ENCODE data around the gene CPB2.

Gene CPB2, protein sequence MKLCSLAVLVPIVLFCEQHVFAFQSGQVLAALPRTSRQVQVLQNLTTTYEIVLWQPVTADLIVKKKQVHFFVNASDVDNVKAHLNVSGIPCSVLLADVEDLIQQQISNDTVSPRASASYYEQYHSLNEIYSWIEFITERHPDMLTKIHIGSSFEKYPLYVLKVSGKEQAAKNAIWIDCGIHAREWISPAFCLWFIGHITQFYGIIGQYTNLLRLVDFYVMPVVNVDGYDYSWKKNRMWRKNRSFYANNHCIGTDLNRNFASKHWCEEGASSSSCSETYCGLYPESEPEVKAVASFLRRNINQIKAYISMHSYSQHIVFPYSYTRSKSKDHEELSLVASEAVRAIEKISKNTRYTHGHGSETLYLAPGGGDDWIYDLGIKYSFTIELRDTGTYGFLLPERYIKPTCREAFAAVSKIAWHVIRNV
- total RNA-seq, result 0 to 0.39 (median 0) reads per million in 3 experiments

- DNase-seq, result no peak
Measured at GRCh38 chr13:46104868-46105267, at the start of gene CPB2. Gene CPB2 (minus strand): TSS chr13:46105033. CDS start chr13:46105009, 24 bp downstream.

DNA sequence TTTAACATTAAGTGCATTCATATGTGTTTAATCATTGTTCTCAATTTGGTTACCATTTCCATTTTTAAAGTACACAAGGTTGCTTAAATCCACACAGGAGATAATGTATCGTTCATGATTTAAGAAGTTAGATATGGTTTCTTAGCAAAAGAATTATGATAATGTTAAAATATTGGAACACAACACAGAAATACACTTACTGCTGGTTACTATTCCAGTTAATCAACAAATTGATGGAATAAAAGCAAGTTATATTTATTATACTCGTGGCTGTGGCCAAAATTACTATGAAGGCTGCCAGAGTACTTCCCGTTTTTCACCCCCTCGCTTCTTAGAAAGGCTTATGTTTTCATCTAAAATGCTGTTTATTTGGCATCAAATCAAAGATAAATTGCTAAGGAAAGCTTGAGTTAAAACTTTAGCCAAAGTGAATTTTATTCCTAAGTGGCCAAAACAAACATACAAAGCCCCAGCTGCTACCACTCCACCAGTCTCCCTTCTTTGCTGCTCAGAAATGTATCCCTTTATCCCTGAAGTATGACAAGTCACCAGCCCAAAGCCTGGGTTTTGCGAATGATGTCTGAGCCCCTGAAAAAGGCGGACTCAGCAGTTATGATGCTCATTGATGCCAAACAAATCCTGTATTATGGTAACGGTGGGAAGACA is 49.4 kb upstream of the CPB2 start:
- DNase-seq, result no peak

DNA sequence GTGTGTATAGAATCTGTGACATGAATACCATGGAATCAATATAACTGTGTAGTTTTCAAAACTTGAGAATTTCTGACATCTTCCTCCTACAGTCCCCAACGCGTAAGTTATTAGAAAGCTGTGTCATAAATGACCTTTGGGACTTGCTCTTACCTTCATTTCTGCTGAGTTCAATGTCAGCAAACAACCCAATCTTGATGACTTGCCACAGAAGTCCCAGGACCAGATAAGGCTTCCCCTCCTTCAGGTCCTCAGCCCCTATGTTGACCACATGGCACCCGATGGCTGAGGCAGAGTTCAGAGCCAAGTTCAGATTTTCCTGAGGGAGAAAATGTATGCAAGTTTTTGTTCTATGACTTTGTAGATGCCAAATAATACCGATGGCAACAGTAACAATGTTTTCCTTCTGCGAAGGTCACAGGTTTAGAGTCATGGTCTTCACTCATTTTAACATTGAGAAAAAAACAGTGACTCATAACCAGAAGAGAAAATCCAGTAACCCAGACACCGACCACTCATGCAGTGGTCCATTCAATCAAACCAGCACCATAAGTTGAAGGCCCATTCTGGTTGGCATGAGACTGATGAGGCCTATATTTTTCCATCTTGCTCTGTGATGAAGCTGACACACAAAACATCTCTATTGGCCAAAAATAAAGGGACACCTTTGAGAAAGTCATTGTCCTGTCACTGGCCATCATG is 47.9 kb upstream of the CPB2 start:
- no peak for DNase-seq

DNA sequence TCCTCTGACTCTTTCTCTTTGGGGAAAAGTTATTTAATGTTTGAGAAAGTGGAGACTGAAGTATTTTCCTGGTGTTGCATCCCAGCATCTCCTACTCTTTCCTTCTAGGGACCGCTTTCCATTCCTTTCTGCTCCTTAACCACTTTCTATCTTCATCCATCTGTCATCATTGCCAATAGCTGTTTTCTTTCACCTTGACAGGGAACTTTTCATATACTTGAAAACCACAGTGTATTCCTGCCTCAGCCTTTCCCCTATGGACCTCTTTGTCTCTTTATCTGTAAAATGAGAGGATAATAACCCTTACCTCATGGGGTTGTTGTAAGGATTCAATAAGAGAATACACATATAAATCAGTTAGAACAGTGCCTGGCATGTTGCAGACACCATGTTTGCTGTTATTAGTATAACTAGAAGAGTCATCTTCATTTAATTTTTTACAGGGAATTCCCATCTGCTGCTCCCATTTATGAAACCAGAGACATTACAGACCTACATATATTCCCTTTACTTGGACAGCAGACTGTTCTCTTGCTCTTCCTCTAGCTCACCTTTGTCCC is 45.4 kb upstream of the CPB2 start:
- no peak for DNase-seq

DNA sequence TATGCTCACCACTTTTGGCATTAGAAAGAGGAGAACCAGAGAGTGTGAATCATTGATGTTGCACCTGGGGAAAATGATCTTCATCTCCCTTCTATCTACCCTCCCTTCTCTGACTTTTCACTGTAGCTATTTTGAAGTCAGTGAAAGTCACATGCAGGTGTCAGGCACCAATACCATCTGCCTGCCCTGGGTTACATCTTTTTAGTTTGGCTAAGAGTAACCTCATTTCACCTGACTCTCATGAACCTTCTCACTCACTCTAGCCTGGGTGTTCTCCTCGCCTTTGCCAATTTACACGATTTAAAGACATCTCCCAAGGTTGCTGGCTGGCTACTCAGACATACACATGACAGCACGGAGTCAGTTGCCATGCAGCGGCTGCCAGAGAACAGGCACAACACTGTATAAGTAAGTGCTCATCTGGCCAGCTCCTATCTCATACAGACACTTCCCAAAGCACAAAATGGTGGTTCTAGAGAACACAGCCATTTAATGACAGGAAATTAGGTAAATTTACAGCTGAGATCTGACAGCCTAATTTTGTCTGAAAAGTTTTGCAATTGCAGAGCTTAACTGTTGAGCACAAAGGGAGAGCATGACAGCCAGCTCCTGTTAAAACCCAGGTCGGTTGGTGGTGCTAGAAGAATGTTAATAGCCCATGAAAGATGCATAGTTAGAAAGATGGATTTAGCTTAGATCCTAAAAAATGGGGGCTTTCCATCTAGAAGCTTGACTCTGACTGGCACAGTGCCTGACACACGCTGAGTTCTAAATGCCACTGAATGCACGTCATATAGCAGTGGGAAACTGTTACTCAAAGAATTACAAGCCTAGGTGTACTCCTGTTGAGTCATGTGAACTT is 44.7 kb upstream of the CPB2 start:
- no peak for DNase-seq

- DNase-seq, result no peak
Measured at GRCh38 chr13:46146898-46147297, 42.1 kb upstream of the CPB2 start.

DNA sequence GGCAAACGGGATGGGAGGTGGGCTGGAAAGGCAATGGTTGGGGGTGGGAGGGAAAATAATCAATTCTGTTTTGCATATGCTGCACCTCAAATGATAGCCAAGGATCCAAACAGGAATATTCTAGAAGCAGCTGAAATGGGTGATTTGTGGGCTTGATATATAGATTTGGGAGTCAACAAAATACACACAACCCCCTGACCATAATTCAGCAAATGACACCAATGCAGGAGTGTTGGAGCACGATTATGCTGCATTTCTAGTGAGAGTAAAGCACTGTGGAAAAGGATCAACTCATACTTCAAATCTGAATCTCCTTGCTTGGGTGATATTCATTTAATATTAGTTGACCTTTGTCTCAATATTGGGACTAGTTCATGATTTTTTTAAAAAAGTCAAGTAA is 41.1 kb upstream of the CPB2 start:
- DNase-seq, result no peak

GRCh38 chr13:46145135-46145534 is 40.3 kb upstream of the CPB2 start:
- no peak for DNase-seq

DNA sequence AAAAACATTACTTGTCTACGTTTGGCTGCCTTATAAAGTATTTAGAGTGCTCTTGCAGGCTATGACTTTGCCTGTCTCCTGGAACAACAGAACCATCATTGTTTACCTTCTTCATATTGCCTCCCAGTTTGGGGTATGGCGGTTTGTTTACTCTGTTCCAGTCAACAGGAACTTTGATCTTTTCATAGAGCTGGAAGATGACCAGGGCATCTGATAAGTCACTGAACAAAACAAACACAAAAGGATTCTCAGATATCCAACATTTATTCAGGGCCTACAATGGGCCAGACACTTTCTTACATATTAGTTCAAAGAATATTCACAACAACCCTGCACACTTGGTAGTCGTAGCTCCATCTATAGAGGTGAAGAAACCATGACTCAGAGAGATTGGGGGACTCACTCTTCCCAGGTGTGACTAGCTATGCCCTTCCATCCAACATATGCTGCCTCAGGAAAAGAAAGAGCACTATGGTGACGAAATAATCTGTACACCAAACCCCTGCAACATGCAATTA is 38.4 kb upstream of the CPB2 start:
- DNase-seq, result no peak

DNA sequence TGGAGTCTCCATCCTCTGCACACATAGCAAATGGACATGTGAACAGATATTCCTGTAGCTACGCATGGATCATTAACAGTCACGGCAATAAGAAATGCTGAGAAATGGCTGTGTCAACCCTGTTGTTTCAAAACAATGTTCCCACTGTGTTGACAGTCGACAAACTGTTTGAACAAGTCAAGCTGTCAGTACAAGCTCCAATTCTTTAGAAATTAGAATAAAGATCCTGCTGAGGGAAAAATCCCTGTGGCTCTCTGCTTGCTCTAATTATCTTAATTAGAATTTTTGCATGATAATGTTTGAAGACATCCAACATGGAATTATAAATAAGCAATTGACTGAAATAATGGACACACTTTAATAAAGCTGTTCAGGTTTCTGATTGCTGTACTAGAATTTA is 37.9 kb upstream of the CPB2 start:
- DNase-seq, result no peak

DNA sequence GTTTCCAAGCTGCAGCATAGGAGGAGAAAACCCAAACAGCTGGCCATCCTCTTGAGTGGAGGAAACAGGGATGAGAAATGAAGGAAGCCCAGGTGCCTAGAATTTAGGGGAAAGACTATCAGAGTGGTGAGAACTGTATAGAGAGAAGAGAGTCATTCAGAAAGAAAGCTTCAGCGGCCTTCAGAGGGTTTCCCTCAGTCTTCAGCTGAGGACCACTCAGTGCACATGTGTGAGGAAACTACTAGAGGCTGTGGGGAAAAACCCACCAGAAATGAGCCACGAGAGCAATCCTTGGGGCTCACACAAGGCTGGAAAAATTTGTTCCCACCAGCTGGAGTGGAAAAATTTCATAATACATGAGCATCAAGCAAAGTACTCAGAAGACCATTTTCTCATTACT is 35.2 kb upstream of the CPB2 start:
- DNase-seq, result no peak

DNA sequence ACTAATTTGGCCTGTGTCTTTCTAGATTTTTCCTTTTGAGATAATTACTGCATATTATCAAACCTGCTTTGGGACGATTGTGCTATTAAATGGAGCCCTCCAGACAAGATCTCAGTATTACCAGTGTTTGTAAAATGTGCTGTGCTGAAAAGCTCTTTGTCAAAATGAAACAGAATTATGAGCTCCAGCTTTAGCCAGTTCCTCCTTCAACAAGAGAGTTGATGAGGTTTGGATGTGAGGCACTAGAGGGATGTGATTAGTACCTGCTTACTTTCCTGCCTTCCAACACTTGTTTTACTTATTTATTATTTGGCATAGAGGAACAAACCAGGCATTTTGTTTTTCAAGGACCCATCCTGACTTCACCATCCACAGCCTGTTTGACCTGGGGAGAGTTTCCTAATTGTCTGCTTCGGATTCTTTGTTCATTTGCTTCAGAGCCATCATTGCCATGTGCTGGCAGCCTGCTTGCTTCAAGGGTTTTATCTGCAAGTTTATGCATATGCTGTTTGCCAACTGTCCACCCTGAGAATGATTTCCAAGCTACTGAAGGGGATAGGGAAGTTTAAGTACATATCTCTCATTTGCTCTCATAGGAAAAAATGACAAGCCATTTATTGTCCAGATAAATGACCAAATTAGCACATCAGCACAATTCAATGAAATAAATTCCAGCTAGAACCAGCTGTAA is 32.9 kb upstream of the CPB2 start:
- DNase-seq, result no peak

GRCh38 chr13:46136688-46137087 is 31.9 kb upstream of the CPB2 start:
- DNase-seq, result no peak

- no peak for DNase-seq
Measured at GRCh38 chr13:46134961-46135522, 30.2 kb upstream of the CPB2 start.

DNA sequence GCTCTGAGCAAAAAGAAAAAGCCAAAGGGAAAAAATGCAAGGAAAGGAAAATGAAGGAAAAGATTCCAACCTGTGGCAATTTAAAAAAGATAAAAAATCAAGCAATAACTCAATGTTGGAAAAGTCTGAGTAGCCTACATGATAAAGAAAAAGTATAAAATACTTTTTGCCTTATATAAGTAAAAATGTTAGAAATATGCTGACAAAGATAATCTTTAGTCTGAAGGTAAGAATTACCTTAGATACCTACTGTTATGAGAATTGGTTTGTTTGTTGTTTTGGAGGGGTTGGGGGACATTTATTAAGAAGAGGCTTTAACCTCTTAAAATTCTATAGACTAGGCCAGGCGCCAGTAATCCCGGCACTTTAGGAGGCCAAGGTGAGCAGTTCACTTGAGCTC is 29.7 kb upstream of the CPB2 start:
- DNase-seq, result no peak

- DNase-seq, result no peak
Measured at GRCh38 chr13:46132109-46132508, 27.3 kb upstream of the CPB2 start.

DNA sequence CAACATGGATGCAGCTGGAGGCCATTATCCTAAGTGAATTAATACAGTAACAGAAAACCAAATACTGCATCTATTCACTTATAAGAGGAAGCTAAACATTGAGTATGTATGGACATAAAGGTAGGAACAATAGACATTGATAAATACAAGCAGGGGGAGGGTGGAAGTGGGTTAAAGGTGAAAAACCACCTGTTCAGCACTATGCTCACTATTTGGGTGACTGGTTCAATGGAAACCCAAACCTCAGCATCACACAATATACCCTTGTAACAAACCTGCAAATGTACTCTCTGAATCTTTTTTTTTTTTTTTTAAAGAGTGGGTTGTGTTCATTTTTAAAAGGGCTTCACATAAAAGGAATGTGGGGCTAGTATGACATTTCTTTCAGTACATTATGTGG is 26.9 kb upstream of the CPB2 start:
- no peak for DNase-seq

DNA sequence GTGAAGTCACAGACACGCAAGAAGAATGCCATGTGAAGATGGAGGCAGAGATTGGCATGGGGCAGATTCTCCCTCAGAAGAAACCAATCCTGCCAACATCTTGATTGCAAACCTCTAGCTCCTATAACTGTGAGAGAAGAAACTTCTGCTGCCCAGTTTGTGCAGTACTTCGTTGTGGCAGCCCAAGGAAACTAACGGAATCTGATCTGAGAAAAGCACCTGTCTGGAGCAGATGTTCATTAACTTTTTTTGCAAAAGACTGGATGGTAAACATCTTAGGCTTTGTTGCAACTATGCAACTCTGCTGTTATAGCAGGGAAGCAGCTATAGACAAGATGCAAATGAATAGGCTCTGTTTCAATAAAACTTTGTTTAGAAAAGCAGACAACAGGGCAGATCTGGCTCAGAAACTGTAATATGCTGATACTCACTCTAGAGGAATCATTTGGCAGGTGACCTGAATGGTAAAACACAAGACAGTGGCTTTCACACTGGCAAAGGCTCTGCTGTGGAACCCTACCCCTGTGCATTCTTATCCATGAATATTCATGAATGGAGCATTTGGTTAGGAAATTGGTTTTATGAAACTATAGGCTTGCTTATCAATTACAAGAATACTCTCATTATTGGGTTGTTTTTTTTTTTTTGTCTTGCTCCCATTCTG is 25.3 kb upstream of the CPB2 start:
- DNase-seq, result no peak

DNA sequence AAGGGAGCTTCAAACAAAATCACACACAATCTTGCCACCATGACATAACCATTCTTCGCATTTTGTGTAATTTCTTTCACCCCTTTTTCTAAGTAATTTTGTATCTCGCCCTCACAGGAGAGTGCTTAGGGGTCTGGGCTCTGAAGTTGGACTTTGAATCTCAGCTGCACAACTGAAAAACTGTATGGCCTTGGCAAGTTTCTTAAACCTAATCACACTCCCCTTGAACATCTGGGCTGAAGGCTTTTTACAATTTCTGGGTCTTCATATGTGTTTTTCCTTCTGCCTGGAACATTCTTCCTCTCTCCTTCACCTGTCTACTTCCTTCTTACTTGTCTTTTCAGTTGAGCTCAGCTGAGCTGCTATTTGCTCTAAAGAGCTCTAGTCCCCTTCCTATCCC is 24.3 kb upstream of the CPB2 start:
- DNase-seq, result no peak

DNA sequence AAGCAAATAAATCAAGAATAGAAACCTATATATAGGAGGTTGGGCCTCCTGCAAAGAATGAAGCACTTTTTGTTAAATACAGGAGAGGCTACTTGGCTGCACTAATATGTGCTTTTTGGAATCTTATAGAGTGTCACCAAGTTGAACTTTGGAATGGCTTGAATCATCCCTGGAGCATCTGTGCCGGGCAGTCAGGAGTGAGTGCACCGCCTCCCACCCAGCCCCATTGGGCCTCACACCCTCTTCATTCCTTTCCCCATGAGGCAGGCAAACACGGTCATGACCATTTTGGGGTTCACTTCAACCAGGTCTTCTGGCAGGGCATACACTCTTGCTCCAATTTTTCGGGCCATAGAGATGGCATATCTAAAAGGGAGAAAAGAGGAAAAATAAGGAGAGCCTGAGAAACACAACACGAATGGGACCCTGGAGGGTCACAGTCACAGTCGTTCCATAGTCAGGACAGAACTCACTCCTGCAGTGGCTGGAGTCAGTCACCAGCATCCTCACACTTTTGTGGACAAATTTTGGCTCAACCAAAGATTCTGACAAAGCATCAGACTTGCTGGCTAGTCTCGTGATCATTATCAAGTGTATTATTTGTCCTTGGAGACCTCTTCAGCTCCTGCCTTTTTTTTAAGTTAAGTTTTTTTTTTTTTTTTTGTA is 22.7 kb upstream of the CPB2 start:
- DNase-seq, result no peak
